Epithelial cell of proximal tubule (primary cell): Measurements from ENCODE around the gene TOX2. TPM values are rescaled to one million over a fixed set of nuclear protein-coding genes. Genes with fewer than 3 reads are reported as not detected.

Experiments
- DNase-seq: peaks from one replicate; pipeline ENCODE4 v3.0.0-alpha.2; 2011; ENCODE audit warnings: low read depth
- H3K4me3 ChIP-seq: 2 replicates; pipeline ENCODE4 v1.5.1; 2011; ENCODE audit warnings: low read depth, mild to moderate bottlenecking, low read length
- total RNA-seq: library from RNA; depleted of rRNA; stranded (reverse); fragments of >200 nt; gene quantifications from 2 replicates; pipeline ENCODE4 v1.2.3, GENCODE V29; 2015
- TF ChIP-seq, protein P1 (sequence below): conservative IDR thresholded peaks from 2 replicates; pipeline ENCODE4 v1.5.1; 2012; ENCODE audit warnings: low read depth, mild to moderate bottlenecking, low read length

Gene TOX2
- total RNA-seq, 1 donor from 2014 or later: 2.5 TPM

DNA sequence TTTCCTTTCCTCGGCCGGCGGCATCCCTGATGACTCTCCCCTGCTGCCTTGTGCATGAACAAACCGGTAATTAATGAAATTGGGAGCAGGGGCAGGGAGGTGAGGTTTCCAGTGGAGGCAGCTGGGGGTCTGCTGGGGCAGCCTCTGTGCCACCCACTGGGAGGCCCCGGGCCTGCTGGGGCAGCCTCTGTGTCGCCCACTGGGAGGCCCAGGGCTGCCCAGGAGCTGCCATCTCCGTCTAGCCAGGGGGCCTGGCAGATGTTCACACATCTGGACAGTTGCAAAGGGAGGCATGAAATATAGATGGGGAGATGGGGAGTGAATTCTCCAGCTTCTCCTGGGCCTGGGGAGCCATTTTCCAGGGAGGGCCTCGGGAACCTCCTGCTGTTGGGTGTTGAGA, 33.8 kb downstream of the TOX2 start:
- H3K4me3 ChIP-seq: no peak overlapping the region
- TF ChIP-seq, protein P1, sequence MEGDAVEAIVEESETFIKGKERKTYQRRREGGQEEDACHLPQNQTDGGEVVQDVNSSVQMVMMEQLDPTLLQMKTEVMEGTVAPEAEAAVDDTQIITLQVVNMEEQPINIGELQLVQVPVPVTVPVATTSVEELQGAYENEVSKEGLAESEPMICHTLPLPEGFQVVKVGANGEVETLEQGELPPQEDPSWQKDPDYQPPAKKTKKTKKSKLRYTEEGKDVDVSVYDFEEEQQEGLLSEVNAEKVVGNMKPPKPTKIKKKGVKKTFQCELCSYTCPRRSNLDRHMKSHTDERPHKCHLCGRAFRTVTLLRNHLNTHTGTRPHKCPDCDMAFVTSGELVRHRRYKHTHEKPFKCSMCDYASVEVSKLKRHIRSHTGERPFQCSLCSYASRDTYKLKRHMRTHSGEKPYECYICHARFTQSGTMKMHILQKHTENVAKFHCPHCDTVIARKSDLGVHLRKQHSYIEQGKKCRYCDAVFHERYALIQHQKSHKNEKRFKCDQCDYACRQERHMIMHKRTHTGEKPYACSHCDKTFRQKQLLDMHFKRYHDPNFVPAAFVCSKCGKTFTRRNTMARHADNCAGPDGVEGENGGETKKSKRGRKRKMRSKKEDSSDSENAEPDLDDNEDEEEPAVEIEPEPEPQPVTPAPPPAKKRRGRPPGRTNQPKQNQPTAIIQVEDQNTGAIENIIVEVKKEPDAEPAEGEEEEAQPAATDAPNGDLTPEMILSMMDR: no peak
- DNase-seq: no peak

DNA sequence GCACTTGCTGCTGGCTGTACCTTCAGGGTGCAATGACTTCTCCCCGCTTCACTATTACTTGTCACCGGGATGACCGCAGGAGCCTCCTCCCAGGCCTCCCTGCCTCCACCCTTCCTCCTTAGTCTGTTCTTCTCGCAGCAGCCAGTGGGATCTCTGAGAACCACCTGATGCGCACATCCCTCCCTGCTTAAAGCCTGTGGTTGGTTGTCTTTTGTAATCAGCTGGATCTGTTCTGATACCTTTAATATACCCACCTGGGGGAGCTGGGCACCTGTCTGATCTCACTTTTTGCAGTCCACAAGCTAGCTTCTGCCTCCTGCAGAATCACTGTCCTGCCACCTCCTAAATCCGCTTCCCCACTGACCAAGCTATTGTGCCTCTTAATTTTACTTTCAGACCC, 34.6 kb downstream of the TOX2 start:
- TF ChIP-seq, protein P1: no peak
- no peak overlapping the region for H3K4me3 ChIP-seq
- no peak for DNase-seq

DNA sequence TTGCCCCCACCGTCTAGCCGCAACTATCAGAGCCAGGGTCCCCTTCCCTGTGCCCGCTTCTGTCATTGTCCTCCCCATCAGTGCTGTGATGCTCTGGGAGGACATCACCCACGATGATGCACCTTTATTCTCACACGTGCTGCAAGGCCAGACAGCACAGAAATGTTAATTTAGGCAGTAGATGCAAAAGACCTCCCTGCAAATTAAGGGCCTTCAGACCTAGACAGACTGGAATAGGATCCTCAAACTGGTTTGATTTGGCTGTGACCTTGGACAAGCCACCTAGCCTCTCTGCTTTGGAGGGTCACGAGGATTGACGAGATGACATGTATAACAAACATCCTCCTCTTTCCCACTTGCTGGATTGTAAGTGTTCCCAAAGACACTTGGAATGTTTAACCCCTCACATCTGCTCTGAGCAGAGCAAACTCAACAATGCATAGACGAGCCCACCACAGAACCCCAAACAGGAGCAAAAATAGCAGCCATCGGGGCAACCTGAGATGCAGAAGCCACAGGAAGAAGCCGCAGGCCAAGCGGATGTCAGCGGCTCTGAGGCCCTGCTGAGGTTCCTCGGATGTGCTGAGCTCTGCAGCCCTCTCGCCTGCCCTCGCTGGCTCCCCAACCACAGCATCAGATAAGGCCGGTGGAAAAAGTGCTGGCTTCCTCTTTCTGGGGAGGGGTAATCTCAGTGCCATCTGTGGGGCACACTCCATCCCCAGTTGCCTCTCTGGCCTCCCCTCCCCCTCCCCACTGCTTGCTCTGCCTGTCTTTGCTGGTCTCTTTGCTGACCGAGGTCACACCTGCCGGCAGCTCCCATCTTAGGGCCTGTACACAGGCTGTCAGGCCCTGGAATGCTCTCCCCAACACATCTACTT, 35.3 kb downstream of the TOX2 start:
- TF ChIP-seq, protein P1: no peak
- DNase-seq: no peak
- H3K4me3 ChIP-seq: no peak overlapping the region

DNA sequence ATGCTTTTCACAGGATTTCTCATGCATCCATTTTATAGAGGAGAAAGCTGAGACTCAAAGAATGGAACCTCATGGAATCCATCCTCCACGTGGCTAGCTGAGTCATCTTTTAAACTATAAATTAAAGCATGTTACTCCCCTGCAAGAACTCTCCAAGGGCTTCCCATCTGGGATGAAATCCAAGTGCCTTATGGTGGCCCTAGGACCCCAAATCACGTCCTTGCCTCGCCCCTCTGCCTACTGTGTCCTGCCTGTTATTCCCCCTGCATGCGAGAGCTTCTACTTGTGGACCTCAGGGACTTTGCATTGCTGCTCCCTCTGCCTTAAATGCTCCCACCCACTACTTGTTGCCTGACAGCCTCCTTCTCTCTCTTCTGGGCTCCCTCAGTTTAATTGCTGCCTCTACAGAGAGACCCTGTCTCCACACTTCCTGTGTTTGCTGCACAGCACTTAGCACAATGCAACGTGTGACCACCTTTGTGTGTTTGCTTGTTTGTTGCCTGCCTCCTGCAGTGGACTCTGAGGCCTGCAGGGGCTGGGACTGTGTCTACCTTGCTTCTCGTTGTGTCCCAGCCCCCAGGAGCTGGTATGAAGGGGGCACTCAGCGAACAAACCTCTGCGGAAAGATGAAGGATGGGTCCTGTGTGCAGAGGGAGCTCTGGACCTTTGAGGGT, 39.4 kb downstream of the TOX2 start:
- TF ChIP-seq, protein P1: no peak
- no peak for DNase-seq
- H3K4me3 ChIP-seq: no peak overlapping the region

DNA sequence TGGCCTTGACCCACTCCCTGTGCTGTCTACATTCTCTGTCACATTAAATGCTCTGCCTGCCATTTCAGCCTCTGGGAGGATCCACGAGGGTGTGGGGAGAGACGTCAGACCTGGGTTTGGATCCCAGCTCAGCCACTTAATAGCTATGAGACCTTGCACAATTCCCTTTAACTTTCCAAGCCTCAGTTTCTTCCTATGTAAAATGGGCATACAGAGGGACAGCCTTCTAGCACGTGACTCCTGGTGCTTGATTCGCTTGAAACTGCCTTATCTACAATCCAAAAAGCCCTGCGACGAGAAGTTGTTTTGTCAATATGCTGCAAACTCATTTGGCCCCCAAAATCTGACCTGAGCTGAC, 40.0 kb downstream of the TOX2 start:
- H3K4me3 ChIP-seq: no peak overlapping the region
- DNase-seq: no peak
- TF ChIP-seq, protein P1: no peak

DNA sequence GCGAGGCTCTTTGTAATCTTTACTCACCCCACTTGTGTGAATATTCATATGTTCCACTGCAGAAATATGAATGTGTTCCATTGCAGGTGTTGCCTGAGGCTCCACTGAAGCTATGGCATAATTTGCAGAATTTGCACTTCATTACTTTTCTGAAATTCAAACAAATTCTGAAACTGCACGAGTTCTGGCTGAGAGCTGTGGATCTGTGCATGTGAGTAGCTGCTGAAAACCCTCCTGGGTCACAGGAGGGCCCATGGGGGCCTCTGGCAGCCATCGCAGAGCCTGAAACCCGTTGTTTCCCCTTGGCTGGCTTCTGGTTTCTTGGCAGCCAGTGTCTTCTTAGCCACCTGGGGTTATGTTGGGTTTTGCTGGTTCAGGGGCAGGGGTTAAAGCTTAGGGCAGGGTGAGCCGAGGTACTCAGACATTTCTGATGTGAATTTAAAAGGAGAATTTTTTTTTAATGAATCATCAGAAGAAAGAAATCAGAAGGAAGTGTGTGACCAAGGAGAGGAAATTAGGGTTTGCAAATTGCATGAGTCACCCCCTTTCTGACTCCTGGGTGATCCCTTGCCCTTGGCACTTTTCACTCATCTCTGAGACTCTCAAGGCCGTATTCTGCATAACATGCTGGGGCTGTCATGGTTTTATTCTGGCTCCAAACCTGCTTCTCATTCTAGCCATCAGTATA, 40.6 kb downstream of the TOX2 start:
- peak; percentile 73 for DNase-seq
- TF ChIP-seq, protein P1: no peak
- no peak overlapping the region for H3K4me3 ChIP-seq
